HG02981 (cell line): ENCODE data around the gene OR2A5.
"Not testable (repeated sequence)": the region's sequence is repeated elsewhere in the genome, so short reads cannot be mapped to it uniquely, and the experiment has no call there.

ENCODE experiments used
- ATAC-seq: cut with Tn5 transposase; IDR thresholded peaks from one replicate; pipeline ENCODE4 v1.9.1; 2021; ENCODE audit warnings: mild to moderate bottlenecking, moderate library complexity; ENCODE audit not compliant: unreplicated experiment

The OR2A5 gene

DNA sequence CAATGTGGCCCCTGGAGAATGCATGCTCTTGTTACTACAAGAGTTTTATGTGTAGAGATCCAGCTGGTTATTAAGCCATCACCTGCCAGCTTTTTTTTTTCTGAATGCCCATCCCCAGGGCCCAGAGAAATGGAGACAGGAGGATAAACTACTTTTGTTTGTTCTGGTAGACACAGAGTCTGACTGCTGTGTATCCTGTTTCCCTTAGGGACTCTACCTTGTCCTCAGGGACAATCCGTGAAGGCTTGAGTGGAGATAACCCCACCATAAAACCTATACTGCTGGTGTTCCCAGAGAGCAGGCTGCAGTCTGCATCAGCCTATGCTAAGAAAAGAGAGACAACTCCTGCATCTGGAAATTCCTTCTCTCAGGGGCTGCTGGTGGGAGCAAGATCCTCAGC lies at the start of gene OR2A5:
OR2A5 (plus strand) TSS at position 301 of the 400 bp plus-strand sequence. CDS start 1,454 bp downstream, outside the sequence.
- no peak for ATAC-seq

DNA sequence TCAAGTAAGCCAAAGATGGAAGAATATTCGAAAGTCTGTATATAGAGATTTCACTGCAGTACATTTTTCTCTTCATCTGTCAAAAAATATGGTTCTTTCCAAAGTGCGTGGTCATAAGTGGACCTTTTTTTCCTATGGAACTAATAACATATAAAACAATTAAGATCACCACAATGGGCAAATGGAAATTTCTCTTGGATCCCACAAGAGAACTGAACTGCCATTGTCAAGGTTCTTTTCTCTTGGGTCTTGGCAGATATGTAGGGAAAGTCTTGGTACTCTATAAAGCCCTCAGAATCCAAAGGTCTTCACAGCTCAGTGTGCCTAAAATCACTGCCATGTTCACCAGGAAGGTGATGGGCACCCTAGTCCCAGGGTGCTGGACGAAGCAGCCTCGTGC lies 48.7 kb upstream of the OR2A5 start, which contains the start of gene OR6B1:
OR6B1 (plus strand) TSS at position 301 of the 400 bp plus-strand sequence. CDS start 3,677 bp downstream, outside the sequence.
- no peak for ATAC-seq

- no peak for ATAC-seq
Measured at GRCh38 chr7:144001543-144001942, 47.2 kb upstream of the OR2A5 start.

GRCh38 chr7:144004703-144005102 lies 44.0 kb upstream of the OR2A5 start:
- ATAC-seq: no peak

DNA sequence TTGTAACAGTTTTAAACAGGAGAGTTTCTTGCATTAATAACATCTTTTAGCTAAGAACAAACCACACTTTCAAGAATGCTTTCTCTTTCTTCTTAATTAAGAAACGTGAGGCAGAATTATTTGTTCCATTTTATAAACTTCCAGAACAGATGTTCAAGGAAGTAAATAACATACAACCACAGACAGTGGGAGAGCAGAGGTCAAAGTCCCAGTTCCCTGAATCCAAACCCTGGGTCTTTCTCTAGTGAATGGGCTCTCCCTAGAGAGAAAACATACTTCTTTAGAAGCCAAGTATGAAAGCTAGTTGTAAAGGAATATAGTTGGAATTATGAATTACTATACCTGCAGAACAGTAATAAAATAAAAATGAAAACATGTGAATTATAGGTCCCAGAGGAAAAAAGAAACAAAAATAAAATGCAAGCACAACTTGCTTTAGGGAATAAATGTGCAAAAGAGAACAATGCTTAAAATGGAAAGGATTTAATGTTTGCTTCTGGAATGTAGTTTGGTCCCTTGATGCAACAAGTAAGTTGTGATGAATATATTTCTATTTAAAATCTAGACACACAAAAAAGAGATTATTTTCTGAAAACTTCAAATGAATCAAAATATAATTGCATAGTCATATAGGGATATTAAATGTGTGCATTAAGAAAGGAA lies 42.6 kb upstream of the OR2A5 start:
- ATAC-seq: no peak

DNA sequence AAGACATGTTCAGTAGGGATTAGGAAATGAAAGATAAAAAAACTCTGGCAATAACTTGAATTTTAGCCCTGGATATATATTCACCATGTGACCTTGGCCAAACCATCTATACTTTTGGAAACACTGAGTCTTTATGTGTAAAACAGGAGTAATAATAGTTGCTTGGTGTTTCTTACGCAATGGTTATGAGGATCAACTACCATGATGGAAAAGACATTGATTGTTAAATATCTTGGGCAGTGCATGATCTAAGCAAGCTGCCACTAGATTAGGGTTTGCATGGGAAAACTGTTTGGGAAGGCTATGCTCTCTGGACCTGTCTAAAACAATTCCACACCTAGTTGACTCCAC lies 42.1 kb upstream of the OR2A5 start:
- no peak for ATAC-seq

DNA sequence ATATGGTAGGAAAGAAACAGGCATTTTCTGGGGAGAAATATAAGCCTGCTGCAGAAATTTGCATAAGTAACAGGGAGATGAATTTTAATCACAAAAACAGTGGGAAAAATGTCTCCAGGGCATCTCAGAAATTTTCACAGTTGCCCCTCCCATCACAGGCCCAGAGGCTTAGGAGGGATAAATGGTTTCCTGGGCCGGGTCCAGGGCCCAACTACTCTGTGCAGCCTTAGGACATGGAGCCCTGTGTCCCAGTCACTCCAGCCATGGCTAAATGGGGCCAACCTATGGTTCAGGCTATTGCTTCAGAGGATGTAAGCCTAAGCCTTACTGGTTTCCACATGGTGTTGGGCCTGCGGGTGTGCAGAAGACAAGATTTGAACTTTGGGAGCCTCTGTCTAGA lies 39.4 kb upstream of the OR2A5 start:
- no peak for ATAC-seq

DNA sequence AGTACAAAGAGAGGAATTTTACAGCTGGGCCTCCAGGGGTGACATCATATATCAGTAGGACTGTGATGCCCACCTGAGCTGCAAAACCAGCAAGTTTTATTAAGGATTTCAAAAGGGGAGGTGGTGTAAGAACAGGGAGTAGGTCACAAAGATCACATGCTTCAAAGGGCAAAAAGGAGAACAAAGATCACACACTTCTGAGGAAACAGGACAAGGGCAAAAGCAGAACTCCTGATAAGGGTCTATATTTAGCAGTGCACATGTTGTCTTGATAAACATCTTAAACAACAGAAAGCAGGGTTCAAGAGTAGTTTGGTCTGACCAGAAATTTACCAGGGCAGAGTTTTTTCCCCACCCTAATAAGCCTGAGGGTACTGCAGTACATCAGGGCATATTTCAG lies 38.7 kb upstream of the OR2A5 start:
- not testable (repeated sequence) for ATAC-seq

DNA sequence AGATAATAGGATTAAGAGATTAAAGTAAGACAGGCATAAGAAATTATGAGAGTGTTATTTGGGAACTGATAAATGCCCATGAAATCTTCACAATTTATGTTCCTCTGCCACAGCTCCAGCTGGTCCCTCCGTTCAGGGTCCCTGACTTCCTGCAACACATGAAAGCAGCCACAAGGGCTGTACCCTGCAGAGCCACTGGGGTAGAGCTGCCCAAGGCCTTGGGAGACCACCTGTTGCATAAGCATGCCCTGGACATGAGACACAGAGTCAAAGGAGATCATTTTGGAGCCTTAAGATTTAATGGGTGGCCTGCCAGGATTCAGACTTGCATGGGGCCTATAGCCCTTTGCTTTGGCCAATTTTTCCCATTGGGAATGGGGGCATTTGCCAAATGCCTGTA lies 37.9 kb upstream of the OR2A5 start:
- not testable (repeated sequence) for ATAC-seq

DNA sequence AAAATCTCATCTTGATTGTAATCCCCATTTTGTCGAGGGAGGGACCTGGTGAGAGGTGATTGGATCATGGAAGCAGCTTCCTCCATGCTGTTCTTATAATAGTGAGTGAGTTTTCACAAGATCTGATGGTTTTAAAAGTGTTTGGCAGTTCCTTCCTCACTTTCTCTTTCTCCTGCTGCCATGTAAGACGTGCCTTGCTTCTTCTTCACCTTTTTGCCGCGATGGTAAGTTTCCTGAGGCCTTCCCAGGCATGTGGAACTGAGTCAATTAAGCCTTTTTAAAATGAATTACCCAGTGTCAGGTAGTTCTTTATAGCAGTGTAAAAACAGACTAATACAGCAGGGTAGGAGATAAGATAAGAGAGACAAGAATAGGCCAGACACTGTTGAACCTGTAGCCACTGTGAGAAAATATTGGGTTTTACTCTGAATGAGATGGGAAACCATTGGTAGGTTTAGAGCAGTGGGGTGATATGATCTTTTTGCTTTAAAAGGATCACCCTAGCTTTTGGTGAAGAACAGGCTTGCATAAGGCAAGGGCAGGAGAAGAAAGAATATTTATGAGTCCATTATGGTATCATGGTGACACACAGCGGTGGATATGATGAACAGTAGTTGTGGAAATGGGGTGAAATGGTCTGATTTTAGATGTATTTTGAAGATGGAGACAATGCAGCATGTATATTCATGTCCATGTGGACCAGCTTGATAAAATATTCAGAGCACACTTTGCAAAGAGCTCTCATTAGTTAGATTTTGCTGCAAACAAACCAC lies 37.1 kb upstream of the OR2A5 start:
- ATAC-seq: no peak

DNA sequence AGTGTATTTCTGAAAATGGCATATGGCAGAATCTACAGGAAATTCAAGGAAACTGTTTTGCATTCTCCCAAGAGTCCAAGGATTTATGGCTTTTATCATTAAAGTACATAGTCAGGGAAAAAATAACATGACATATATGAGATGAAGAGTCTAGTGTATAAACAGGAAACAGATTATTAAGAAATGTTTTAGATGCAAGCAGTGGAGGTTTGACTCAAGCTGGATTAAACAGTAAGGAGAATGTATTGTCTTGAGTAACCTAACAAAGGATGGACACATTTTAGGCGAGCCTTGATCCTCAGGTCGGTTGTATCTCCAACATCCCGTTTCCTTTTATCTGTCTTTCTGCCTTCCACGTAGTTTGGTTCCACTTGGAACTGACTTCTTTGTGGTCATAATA lies 30.7 kb upstream of the OR2A5 start:
- ATAC-seq: no peak

DNA sequence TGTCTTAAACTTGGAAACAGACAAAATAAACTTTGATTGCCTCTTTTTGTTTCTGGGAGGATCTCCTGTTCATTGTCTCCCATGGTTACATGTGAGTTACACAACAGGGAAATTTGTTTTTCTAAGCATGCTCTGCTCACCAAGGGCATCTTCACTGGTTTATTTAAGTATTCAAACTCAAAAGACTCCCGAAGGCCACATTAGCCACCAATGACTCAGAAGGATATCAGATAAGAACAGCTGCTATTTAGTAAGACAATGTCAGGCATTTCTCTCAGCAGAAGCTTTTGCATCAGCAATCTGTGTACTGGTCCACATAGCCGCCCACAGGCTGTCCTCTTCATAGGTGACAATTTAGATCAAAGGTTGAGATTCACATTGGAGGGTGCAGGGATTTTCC lies 29.3 kb upstream of the OR2A5 start:
- ATAC-seq: no peak

GRCh38 chr7:144020340-144020739 lies 28.4 kb upstream of the OR2A5 start:
- ATAC-seq: no peak

- ATAC-seq: no peak
Measured at GRCh38 chr7:144022169-144022568, 26.6 kb upstream of the OR2A5 start.

GRCh38 chr7:144023171-144023827 lies 25.4 kb upstream of the OR2A5 start:
- ATAC-seq: no peak

- ATAC-seq: no peak
Measured at GRCh38 chr7:144024213-144024612, 24.5 kb upstream of the OR2A5 start.

DNA sequence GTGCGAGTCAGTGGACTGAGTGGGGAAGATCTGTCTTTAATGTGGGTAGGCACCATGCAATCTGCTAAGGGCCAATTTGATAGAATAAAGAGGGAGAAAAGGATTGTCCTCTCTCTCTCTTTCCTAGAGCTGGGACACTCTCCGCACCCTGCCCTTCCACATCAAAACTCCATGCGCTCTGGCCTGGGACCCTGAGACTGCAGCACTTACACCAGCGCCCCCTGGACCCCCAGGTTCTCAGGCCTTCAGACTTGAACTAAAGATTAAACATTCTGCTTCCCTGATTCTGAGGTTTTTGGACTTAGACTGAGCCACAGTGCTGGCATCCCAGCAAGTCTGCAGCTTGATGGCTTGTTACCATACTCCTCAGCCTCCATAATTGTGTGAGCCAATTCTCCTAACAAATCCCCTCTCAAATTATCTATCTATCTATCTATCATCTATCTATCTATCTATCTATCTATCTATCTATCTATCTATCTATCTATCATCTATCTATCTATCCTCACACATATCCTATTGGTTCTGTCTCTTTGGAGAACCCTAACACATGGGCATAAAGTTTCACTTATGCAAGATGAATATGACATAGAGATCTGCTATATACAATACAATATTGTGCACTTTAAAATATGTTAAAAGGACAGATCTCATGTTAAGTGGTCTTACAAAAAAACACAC lies 22.4 kb upstream of the OR2A5 start:
- ATAC-seq: no peak

DNA sequence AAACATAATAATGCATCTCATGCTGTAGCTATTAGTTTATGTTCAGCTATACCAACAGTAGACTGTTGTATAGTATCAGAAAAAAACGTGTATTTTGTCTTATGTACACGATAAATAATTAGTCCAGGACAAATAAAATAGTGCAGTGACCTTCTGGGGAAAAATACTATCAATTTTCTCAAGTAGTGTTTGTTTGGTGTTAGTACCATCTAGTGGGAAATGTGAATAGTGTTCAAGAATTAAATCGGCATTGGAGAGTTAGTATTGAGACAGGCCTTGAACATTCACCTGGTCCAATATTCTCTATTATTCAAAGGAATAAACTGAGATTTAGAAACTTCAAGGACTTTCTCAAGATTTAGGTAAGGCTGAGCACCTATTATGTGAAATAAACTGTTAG lies 21.7 kb upstream of the OR2A5 start:
- no peak for ATAC-seq

DNA sequence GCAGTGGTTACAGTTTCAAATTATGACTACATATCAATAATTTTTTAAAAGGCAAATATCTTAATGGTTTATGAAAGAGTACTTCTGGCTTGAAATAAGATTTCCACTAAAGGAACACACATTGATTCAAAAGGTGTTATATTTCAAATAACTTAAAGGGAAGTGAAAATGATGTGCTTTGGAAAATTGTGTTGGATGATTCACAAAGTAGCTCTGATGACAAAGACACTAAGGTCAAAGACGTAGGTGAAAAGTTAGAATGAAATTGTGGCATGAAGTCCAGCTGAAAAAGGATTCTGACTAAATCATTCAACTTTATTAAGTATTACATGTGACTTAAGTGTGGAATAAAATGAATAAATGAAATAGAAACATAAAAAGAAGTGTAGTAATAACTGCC lies 20.8 kb upstream of the OR2A5 start:
- ATAC-seq: no peak

GRCh38 chr7:144028547-144028946 lies 20.2 kb upstream of the OR2A5 start:
- ATAC-seq: no peak

DNA sequence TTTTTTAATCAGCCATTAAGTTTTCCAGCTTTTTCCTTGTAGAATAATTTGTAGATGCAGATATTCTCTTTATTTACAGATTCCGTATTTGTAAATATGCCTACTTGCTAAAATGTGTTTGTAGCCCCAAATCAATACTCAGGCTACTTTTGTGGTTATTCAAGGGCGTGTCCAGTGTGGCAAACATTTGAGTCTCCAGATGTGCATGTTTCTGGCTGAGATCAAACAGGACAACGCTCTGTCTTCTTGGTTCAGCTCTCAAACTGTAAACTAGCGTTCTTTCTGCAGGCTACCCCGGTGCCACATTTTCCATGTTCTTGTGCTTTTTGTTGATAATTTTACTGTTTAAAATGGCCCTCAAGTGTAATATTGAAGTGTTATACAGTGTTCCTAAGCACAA lies 16.2 kb upstream of the OR2A5 start:
- ATAC-seq: no peak
